Measurements from ENCODE around the gene ST3GAL2. TPM values are rescaled to one million over a fixed set of nuclear protein-coding genes. Genes with fewer than 3 reads are reported as not detected.

ST3GAL2 gene
- total and polyA plus RNA-seq, 2 of the 4 experiments (the other 2 are of a cell fraction), result 17.4 to 17.7 TPM

- ChIA-PET CTCF (no interaction called here), POLR2A (ENCODE audit: unreplicated experiment) (interaction anchor here (0.6 kb wide), 1 partner anchor 12 kb away, joined by 22 read pairs; no protein-coding TSS in a partner anchor)
- DNase-seq, result no peak
- Histone ChIP-seq H3K27me3 (ENCODE audit: control insufficient read depth, insufficient read depth, low read length) (no peaks in the 10 kb centered on the region), H3K9me3 (ENCODE audit: control insufficient read depth, insufficient read depth, low read length) (no peaks in the 10 kb centered on the region), H3K9me1 (ENCODE audit: insufficient read depth, low read length) (peaks cover 8% of the 10 kb centered on the region), H4K8ac (ENCODE audit: low read depth in 2 of 2, low read length in 2 of 2) (no peak overlapping the region), H3K14ac (replicated peaks; ENCODE audit: low read depth, low read length) (no peak overlapping the region), H3K4me1 (ENCODE audit: control insufficient read depth, insufficient read depth, low read length) (peaks cover 7% of the 10 kb centered on the region), H3K27ac (ENCODE audit: insufficient read depth, low read length) (no peak overlapping the region), H3K23ac (ENCODE audit: low read depth, low read length) (no peak overlapping the region), H3K4me2 (ENCODE audit: low read depth, low read length) (no peak overlapping the region), H3K36me3 (ENCODE audit: control insufficient read depth, insufficient read depth, low read length) (no peaks in the 10 kb centered on the region), H3K56ac (ENCODE audit: extremely low read depth, insufficient read depth, low read length) (no peak overlapping the region), H2AFZ (replicated peaks; ENCODE audit: low read length, poor library complexity) (no peak overlapping the region), H2AK9ac (replicated peaks; ENCODE audit: low read depth, low read length, poor library complexity) (no peak overlapping the region), H4K5ac (ENCODE audit: low read depth, low read length) (no peak overlapping the region), H4K91ac (ENCODE audit: insufficient read depth, low read depth, low read length) (no peak overlapping the region), H2BK20ac (ENCODE audit: low read depth, low read length) (no peak overlapping the region), H3K79me1 (ENCODE audit: low read depth in 1 of 2, low read length in 2 of 2) (peaks cover 3 to 27% of the 10 kb centered on the region in 2 experiments; a peak in 3 of 4 replicates), H3K9ac (ENCODE audit: low read depth, low read length) (no peak overlapping the region), H2BK120ac (ENCODE audit: low read depth, low read length) (no peak overlapping the region), H3K4me3 (ENCODE audit: insufficient read depth, low read depth, low read length) (no peak overlapping the region), H2BK5ac (ENCODE audit: low read depth, low read length, poor library complexity, severe bottlenecking) (no peak overlapping the region), H3K18ac (ENCODE audit: low read depth, low read length) (no peak overlapping the region), H2BK15ac (ENCODE audit: low read depth, low read length) (no peak overlapping the region), H4K20me1 (ENCODE audit: insufficient read depth, low read length) (peaks cover 19% of the 10 kb centered on the region), H3K4ac (ENCODE audit: low read depth, low read length) (no peak overlapping the region), H2AK5ac (ENCODE audit: low read depth, low read length) (no peak overlapping the region)
- TF ChIP-seq MAZ (IDR thresholded peaks at IDR 0.05; ENCODE audit: borderline replicate concordance, low read depth, low read length) (no peak), SMC3 (IDR thresholded peaks at IDR 0.05; ENCODE audit: low read depth, low read length) (no peak), BHLHE40 (IDR thresholded peaks at IDR 0.05; ENCODE audit: low read depth, low read length) (no peak), CTCF (conservative IDR thresholded peaks at IDR 0.05; ENCODE audit: low read depth, low read length) (no peak), ELK1 (IDR thresholded peaks at IDR 0.05; ENCODE audit: borderline replicate concordance, low read depth, low read length) (no peak)
- dilution Hi-C loops (cut with HindIII; ENCODE audit: low sequenced_read_pairs, unreplicated experiment), result no loop called here
- ATAC-seq (ENCODE audit: low read depth), result no peak
- BruUV-seq (replicated peaks), result no TSS peak
- intact Hi-C loops (cut with micrococcal nuclease), result no loop called here
- 89% methylated on average over 4 of the region's 8 CpGs; no CpG with 5 or more reads in 1 of the 2 experiments for WGBS, 2 experiments (ENCODE audit: extremely low coverage in 2 of 2, insufficient read length in 1 of 2)
- in situ Hi-C loops (cut with MboI; ENCODE audit: low sequenced_read_pairs), result no loop called here
These were observed 2.6 kb upstream of the ST3GAL2 start for GRCh38 chr16:70441406-70441990.

All from IMR-90 (cell line).